DMS114 treated with DMSO at 0.1 percent for 48 hours (cell line): ENCODE results near the gene CTNNA3.

Source experiments
- DNase-seq: peaks from one replicate; lab custom pipeline; 2025; ENCODE audit not compliant: unreplicated experiment; lab: John Stamatoyannopoulos, UW

CTNNA3 gene

GRCh38 chr10:66586897-66587679 is 1108.9 kb downstream of the CTNNA3 start:
- no peak for DNase-seq

- no peak for DNase-seq
Measured at GRCh38 chr10:66586073-66586472, 1109.9 kb downstream of the CTNNA3 start.

GRCh38 chr10:66575251-66575855 is 1120.6 kb downstream of the CTNNA3 start:
- no peak for DNase-seq

- no peak for DNase-seq
Measured at GRCh38 chr10:66572700-66573099, 1123.3 kb downstream of the CTNNA3 start.

- DNase-seq: no peak
Measured at GRCh38 chr10:66565999-66566398, 1130.0 kb downstream of the CTNNA3 start.

- no peak for DNase-seq
Measured at GRCh38 chr10:66564287-66564686, 1131.7 kb downstream of the CTNNA3 start.

GRCh38 chr10:66555061-66555460 is 1140.9 kb downstream of the CTNNA3 start:
- no peak for DNase-seq

- DNase-seq: no peak
Measured at GRCh38 chr10:66552331-66552730, 1143.7 kb downstream of the CTNNA3 start.

GRCh38 chr10:66550351-66550750 is 1145.6 kb downstream of the CTNNA3 start:
- no peak for DNase-seq

- no peak for DNase-seq
Measured at GRCh38 chr10:66538908-66539307, 1157.1 kb downstream of the CTNNA3 start.

GRCh38 chr10:66538371-66538770 is 1157.6 kb downstream of the CTNNA3 start:
- no peak for DNase-seq

- no peak for DNase-seq
Measured at GRCh38 chr10:66537186-66537585, 1158.8 kb downstream of the CTNNA3 start.

GRCh38 chr10:66535439-66535838 is 1160.6 kb downstream of the CTNNA3 start:
- DNase-seq: no peak

- DNase-seq: no peak
Measured at GRCh38 chr10:66534866-66535265, 1161.1 kb downstream of the CTNNA3 start.

- no peak for DNase-seq
Measured at GRCh38 chr10:66521506-66521905, 1174.5 kb downstream of the CTNNA3 start.

- DNase-seq: no peak
Measured at GRCh38 chr10:66519616-66520015, 1176.4 kb downstream of the CTNNA3 start.

- no peak for DNase-seq
Measured at GRCh38 chr10:66514666-66515065, 1181.3 kb downstream of the CTNNA3 start.

GRCh38 chr10:66513504-66513903 is 1182.5 kb downstream of the CTNNA3 start:
- DNase-seq: no peak

GRCh38 chr10:66505003-66505657 is 1190.9 kb downstream of the CTNNA3 start:
- DNase-seq: no peak

GRCh38 chr10:66501356-66501755 is 1194.6 kb downstream of the CTNNA3 start:
- DNase-seq: no peak

- DNase-seq: no peak
Measured at GRCh38 chr10:66483966-66484365, 1212.0 kb downstream of the CTNNA3 start.

GRCh38 chr10:66472156-66472555 is 1223.8 kb downstream of the CTNNA3 start:
- DNase-seq: no peak
